Stimulated activated CD4-positive, alpha-beta T cell treated with anti-CD3 and anti-CD28 coated beads, Interleukin-2, amount 100 ng/mL, for 4 hours (primary cell): ENCODE data around the gene KIF5C.

Source experiments
- DNase-seq: peaks from one replicate; pipeline ENCODE4 v3.0.0-alpha.2; 2020; ENCODE audit warnings: low read depth

The KIF5C gene

DNA sequence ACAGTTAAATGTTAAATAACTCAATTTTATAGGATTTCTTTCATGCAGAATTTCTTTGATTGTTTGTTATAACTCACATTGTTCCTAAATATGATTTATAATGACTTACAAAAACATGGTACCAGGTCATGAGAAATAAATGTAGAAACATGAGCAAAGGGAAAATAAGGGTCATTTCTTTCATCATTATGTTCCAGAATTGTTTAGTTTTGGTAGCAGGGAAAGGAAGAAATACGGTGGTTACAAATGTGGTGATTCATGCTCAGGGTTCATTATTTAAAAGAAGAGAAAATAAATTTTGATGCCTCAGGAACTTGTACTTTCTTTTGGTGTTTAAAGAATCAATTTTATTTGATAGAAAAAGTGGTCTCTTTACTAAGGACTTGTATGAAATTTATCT lies 167.9 kb downstream of the KIF5C start:
- DNase-seq = no peak

DNA sequence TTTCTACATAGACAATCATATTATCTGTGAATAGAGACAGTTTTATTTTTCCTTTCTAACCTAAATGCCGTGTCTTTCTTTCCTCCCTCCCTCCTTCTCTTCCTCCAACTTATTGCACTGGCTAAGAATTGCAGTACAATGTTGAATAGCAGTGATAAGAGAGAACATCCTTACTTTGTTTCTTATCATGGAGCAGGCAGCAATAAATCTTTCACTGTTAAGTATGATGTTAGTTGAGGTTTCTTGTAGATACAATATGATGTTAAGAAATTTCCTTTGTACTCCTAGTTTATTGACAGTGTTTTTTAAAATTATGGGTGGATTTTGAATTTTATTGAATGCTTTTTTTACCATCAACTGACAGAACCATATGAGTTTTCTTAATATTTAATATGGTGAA lies 169.5 kb downstream of the KIF5C start:
- no peak for DNase-seq

DNA sequence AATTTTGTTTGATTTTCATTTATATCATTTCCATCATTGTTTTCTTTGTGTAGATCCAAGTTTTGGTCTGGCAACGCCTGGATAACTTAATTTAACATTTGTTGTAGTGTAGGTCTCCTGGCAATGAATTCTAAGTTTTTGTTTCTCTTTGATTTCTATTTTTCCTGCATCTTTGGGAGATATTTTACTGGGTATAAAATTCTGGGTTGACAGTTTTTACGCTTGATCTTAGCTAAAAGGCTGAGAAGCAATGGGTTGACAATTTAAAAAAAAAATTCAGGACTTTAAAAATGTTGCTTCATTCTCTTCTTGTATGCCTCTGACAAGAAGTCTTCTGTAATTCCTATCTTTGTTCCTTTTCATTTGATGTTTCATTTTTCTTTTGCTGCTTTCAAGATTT lies 172.1 kb downstream of the KIF5C start:
- DNase-seq = no peak

DNA sequence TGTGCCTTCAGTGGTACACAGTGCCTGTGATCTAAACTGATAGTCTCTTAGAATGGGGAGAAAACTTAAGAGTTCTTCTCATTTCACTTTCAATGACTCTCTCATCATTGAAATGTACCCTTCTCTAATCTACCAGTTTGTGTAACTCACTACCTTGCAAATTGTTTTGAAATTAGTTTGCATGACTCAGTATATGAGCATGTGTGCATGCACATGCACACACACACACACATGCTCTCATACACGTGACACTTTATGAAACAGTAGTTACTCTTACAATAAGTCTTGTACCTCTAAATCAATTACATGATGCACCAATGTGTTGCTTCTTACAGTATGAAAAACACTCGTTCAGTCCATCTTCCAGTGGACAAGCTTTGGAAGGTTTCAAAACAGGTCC lies 174.1 kb downstream of the KIF5C start:
- no peak for DNase-seq

DNA sequence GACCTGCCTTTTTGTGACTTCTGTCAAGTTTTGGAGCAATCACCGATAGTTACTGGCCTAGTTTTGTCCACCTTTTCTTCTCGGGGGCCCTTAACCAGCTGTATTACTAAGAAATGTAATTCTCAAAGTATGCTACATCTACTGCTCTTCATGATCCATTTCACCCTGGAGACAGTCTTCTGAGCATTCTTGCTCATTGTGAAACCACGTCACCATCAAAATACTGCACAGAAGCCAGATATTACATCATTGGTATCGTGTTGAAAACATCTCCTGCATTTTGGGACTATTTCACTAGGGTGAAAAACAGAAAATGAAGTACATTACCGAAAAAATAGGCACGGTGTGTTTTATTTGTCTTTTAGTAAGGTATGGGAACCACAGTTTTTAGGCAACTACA lies 175.2 kb downstream of the KIF5C start:
- DNase-seq = no peak

DNA sequence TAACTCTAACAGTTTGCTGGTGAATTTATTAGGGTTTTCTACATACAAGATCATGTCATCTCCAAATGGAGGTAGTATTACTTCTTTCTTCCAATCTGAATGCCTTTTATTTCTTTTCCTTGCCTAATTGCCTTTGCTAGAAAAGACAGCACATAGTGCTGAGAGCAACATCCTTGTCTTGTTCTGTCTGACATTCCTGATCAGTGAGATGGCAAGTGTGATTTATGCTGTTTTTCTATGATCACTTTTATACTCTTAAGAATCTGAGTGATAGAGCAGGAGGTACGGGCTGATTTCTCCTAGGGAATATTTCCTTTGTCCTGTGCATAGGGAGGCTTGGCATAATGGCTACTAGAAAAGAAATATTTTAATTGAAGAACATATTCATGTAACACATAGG lies 180.7 kb downstream of the KIF5C start:
- no peak for DNase-seq

DNA sequence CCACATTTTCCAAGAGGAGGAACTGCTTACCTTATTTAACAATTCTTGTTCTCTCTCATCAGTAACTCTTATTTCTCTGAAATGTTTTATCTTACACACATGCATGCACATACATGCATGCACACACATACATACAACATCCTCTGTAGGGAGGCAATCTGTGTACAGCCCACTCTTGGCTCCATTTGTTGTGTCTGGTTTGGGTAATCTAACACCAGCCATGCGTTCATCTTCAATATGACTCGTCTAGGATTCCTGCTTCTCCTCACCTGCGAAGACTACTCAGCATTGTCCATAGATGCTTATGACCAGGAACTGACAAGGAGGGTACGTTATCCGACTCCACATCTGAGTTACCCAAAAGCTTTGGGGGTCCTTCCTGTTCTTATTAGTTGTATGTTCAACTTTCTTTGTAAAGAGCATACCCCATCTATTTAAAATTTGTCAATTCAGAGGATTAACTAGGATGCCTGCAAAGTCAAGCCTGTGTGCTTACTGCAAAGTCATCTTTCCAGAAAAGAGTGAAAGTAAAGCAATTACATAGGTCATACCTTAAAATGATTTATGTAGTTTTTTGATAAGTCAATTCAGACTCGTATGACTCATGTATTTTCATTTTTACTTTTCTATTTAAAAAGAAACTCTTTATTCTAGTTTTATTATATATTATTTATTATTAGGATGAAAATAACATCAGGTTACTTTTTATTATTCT lies 181.7 kb downstream of the KIF5C start:
- no peak for DNase-seq

DNA sequence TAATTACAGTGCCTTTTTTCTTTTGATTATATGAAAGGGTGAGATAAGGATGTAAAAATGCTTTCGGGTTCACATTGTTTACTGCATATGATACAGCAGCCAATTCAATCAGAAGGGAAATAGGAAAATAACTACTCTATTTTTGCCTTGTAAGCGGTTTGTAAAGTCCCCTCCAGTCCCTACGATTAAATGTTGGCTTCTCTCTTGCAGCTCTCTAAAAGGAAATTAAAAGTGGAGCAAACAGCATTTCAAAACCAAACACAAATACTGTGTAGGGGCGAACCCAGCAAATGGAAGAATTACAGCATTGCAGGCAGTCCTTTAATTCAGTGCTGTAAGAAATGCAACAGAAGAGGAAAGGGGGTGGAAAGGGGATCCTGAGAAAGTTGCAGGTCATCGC lies 182.4 kb downstream of the KIF5C start:
- DNase-seq = no peak

DNA sequence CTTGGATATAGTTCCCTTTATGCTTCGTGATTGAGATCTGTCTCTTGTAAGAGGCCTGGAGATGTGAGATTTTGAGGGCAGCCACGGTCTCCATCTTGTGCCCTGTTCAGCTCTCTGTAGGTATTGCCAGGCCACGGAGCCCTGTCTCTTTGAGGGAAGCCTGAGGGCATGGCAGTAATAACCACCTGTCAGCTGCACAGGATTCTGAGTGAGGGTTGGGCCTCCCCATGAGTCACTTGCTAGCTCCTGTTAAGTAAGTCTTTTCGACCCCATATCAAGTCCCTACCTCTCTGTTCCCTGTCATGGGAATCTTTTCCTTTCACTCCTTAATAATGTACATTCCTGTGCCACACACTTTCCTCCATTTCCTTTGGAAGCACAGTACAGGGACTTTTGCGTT lies 183.9 kb downstream of the KIF5C start:
- no peak for DNase-seq

DNA sequence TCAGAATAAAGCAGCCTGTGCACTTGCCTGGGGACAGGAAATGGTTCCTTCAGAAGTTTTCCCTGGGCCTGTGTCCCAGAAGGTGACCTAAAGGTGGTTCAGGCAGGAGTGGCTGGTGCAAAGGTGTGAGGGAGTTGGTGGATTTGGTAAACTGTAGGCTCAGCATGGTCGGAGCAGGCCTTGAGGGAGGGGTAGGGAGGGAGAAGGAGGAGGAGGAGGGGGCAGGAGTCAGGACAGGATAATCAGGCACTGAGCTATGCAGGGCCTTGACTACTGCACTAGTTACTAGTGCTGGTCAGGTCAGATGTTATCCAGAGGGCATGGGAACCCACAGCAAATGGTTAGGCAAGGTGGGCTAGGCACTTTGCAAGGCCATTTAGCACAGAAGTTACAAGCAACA lies 184.8 kb downstream of the KIF5C start:
- DNase-seq = no peak

DNA sequence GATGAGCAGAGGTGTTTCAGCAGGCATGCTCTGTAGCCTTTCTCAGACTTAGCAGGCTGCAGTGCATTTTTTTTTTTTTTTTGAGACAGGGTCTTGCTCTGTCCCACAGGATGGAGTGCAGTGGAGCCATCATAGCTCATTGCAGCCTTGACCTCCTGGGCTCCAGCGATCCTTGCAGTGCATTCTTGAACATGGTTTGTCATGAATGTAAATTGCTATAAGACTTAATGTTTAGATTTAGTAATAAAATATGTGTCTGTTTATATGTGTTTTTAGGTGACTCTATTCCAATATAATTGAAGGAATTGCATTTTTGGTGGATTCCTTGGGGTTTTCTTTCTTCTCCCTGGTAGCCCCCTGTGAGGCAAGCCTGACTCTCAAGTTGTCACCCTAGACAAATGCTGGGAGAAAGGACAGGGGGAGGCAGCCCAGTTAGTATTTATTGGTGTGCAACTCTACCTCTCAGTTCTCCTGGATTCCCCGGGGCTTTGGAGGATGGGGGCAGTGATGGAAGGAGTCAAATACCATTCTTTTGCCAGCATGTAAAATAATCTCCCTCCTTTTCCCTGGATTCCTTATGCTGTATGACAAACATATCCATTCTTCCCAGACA lies 186.2 kb downstream of the KIF5C start:
- DNase-seq = no peak

DNA sequence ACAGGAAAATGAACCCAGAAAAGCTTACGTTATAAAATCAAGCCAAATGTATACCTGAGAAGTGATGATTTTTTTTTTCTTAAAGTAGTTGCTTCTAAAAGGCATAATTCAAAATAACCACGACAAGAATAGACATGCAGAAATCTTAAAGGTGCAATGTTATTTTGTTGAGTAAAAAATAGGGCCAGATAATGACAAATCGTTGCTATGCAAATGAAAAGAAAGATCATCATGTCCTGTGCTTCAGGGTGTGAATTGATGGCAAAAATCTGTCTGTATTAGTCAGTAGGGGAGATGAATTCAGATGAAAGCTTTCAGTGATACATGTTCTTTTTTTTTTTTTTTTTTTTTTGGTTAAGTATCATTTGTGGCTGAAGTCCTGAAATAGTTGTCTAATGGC lies 187.5 kb downstream of the KIF5C start:
- DNase-seq = no peak

DNA sequence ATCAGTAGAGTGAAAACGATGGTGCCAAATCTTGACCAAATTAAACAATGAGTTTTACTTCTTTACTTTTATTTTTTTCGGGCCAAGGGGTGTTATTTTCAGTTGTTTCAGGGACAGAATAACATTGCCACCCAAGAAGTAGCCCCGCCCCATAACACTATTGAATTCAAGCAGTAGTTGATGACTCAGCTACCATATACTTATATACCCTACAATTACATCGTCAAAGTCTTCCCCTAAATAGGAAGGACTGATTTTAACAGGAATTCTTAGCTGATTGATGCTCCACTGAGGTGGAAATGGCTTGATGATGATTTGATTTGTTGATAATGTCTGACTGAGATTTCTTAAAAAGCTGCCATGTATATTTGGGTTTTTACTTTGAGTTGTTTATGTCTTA lies 188.2 kb downstream of the KIF5C start:
- no peak for DNase-seq

DNA sequence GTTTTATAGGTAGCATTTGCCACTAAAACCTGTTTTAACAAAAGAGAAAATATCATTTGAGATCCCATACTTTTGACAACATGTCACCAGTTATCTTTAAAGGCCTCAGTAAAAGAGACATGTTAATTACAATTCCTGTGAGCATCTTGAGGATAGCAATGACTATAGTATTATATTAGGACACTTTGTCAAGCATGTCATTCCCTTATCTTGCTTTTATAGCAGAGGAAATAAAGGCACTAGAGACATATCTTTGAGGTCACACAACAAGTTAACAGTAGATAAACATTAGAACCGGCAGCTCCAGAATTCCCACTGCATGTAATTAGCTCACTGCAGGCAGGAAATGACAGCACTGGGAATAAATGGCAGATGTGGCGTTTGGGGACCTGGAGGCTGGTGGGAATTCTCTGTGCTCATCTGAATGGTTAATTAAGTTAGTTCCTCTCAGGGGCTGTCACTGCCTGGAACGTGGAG lies 189.4 kb downstream of the KIF5C start:
- DNase-seq = no peak

DNA sequence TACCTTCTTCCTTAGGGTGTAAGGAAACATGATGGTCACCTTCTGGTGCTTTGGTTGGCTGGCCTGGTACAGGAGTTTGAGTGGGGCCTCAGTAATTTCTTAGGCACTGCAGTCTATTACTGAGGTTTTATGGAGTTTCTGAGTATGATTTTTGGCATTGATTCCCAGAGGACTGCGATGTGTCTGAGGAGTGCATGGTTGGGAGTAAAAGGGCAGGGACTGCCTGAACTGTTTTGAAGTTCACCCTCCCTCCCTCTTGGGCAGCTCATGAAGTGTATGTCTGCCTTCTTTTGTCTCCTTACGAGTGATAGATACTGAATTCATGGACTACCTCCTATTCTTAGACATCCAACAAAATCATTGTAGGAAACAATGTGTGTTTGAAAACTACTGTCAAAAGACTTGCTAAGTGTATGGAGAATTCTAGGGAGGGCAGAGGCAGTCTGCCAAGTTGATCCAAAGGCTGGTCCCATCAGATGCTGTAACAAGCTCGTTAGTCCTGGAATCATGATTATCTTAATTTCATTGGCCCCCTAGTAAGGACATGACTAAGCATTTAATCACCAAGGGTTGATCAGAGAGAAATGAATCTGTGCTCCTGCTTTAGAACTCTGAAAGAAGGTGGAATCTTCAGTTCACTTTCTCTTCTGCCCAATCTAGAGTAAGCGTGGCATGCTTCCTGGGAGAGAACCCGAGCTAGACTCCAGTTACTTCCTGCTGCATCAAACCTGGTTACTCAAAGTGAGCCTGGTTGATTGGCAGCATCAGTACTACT lies 190.0 kb downstream of the KIF5C start:
- no peak for DNase-seq

DNA sequence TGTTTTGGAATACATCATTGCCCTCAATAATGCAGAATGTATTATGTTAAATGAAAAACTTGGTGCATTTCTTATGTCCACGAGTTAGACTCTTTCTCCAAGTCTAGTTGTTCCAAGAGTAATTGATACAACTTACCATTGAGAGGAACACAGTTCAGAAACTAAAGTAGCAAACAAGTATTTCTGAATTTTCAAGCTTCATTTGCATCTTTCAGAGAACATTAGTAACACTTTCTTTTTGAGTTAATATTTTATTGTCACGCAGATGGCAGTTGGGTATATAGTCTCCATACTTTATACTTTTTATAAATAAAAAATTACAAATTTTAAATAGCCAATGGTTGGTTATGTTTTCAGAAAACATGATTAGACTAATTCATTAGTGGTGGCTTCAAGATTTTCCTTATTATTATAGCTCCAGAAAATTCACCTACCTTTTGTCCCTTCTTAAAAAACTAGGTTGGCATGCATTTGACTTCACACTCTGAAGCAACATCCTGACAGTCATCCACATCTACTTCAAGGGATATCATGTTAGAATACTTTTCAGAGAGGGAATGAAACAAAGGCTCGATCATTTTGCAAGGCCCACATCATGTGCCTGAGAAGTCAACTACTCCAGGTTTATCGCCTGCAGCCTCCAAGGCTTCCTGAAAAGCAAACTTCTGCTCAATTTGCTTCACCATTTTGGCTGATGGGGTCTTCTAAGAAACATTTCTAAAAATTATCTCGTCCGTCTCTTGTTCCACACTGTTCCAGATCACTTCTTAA lies 193.4 kb downstream of the KIF5C start:
- DNase-seq = no peak

DNA sequence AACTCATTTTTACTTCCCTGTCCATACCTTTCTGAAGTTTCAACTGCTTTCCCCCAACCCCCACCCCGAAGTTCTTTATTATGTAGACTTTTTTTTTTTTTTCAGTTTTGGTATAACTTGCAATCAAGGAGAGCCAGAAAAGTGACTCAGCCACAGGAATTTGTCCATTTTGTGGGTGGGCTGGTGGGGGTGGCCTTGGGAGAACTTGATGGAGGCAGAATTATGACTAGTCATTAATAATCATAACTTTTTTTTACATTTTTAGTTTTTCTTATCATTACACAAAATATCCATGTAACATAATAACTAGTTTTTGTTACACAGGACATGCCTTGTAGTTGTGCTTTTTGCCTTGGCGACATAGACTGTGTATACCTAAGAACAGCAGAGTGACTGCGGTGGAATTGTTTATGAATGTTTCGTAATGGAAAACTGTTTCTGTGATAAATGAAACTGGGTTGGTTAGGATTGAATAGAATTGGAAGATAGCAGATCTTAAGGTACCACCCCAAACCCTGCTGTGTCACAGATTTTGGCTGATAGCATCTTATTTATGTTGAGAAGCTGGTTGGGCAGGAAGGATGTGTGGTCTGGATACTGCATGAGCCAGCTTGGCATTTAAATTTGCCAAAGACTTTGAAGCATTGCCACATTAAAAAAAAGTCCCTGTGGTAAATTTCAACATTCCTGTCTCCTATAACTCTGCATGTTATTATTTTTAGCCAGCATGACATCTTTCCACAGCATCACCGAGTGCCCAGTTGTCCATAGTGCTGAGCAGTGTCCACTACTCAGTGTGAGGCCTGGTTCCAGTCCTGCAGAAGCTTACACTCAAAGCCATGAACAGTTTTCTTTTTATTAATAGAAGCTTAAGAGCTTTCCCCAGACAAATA lies 194.2 kb downstream of the KIF5C start:
- DNase-seq = no peak

DNA sequence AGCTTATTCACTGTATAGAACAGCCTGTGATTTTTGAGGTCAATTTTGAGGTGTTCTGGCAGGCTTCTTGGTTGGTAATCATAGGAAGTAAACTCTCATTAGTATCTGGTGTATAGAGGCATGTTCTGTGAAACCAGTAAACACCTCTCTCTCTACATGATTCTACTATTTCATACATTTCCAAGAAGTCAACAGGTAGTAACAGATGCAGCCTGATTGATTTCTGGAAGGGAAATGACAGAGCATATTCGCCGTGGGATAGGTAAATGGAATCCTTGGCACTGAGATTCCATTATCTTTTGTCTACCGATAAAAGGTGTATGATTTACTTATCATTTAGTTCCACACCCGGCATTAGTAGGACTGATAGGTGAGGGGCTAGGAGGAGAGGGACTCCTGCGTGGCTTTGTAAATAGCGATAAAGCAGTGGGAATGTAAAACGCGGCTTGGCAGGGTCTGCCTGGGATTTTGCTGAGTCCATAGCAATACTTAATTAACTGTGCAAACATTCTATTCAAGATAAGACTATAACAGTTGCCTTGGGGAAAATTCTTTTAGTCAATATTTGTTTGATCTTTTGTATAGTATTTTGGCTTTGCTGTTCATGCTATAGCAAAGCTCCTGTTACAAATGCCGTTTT lies 195.8 kb downstream of the KIF5C start:
- DNase-seq = no peak

DNA sequence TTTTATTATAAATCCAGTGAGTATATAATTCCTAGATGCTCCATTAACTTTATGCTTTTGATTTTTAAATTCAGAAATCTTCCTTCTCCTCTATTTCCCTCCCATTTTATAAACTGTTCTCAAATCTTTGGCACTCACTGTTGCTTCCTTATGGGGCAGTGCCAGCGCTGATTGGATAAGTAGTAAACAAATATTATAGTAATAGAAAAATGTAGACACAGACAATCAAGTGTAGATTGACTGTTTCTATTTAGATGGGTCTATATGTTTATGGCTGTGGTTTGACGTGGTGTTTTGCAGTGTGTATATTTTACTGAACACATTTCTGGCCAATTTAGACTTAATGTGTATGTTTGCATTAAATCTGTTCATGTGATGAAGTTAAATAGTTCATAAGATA lies 200.1 kb downstream of the KIF5C start:
- no peak for DNase-seq

DNA sequence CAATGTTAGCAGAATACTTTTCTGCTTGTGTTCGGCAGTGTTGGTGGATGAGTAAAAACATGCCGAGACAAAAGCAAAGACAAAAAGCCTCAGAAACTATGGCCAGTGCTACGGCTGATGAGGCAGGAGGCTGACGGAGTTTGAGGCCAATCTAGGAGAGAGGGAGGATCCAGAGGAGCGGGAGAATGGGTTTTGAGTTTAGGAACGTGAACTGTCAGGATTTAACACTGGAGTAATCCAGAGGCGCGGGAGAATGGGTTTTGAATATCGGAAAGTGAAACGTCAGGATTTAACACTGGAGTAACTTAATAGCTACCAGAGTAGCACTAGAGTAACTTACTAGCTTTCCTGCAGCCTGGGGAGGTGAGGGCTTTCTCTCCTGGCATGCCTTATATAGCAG lies 200.8 kb downstream of the KIF5C start:
- no peak for DNase-seq
